Globus pallidus (tissue), 1 donor: ENCODE results near the gene OR10V1.

Experiments used
- DNase-seq: peaks from one replicate; pipeline ENCODE4 v3.0.0-alpha.2; 2015; ENCODE audit warnings: low spot score

Gene OR10V1, protein sequence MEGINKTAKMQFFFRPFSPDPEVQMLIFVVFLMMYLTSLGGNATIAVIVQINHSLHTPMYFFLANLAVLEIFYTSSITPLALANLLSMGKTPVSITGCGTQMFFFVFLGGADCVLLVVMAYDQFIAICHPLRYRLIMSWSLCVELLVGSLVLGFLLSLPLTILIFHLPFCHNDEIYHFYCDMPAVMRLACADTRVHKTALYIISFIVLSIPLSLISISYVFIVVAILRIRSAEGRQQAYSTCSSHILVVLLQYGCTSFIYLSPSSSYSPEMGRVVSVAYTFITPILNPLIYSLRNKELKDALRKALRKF

DNA sequence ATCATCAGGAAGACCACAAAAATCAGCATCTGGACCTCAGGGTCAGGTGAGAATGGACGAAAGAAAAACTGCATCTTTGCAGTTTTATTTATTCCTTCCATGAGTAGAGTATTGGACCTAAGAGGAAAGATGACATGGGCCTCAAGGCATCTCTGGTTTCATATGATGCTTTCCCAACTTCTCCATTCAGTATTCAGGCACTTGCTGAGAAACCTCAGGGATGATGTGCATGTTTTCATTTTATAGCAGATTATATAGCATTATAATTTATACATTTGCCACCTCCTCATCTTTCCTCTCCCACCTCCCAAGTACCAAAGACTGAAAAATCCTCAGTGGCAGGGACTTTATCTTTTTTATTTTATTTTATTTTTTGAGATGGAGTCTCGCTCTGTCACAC, at the start of gene OR10V1:
TSS of gene OR10V1 (minus strand) at position 101 of the 400 bp plus-strand sequence. CDS start at position 101, 0 bp downstream.
- DNase-seq, result no peak

DNA sequence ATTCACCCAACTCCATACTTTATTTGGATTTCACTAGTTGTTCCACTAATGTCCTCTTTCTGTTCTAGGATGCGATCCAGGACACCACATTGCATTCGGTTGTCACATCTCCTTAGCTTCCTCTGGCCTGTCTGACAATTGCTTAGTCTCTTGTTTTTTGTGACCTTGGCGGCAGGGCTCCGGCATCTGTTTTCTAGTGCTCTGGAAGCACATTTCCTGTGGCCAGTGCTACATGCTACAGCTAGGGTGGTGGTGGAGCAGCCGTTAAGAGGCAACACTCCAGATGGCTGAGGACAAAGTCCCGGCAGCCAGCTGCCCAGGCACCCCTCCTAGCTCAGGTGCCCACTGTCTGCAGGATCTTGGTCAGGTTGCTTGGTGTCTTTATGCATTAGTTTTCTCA, 48.3 kb upstream of the OR10V1 start:
- no peak for DNase-seq

DNA sequence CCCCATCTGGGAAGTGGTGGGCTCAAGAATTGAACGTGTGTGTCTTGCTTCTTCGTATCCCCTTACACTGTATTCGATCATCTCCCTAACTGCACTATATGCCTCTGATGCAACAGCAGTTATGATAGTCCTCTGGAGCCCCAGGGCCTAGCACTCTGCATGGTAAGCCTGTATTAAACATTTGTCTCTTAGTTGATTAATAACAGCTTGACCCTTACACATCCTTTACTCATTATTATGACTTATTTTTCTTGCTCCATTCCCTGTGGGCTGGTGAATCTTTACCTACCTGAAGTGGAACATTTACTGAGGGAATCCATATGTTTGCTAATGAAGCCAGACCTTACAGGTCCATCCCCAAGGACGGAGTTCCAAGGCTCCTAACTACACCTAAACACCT, 47.1 kb upstream of the OR10V1 start:
- no peak for DNase-seq

DNA sequence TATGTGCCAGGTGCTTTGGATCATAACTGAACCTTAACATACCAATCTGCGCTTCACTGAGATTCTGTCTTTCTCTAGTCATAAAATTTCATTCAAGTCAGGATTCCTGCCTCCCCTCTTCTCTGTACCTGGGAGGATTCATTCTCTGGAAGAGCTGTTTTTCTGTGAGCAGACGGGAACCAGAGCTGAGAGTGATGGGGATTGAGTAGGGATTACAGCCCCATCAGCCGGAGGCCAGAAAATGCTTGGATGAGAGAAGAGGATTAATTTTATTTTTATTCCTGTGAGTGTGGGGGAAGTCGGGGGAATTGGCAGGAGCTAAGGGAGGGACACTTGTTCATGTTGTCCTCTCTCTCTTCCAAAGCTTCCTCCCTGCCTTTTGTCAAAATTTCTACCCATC, 46.3 kb upstream of the OR10V1 start:
- DNase-seq, result no peak

DNA sequence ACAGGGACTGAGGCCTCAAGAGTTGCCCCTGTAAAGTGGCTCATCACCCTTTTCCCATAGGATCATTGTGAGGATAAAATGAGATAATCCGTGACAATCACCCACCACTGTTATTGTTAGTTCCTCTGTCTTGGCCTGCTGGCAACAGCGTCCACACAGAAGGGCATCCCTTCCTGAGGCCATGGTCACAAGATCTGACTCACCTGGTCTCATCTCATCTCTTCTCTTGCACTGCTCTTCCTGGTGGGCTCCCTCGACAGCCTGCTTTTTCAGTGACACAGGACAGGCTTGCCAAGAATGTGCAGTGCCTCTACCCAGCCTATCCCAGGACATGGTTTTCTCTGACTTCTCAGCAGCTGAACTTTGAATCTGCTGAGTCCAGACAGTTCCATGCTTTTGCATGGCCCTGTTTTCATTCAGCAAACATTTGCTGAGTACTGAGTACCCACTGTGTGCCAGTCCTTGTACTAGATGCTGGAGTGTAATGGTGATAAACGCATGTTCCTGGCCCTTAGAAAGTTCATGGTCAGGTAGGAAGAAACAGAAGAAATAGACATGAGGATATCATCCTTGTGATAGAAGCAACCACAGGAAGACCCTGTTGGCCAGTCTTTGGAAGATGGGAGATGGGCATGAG, 44.9 kb upstream of the OR10V1 start:
- DNase-seq, result no peak

DNA sequence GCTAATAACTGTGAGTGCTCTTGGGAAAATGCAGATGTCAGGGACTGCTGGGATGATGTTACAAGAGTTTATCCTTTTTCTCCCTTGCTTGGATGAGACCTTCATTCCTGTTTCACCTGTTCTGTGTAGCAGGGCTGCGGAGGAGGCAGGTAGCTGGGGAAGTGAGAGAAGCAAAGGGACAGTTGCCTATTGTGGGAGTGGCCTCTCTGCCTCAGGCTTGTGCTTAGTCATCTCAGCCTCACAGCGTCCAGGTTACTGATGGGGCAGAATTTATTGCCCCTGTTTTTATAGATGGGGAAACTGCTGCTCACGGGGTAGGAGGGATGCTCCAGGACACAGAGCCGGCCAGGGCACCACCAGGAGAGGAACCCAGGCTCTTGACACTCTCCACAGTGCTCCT, 43.2 kb upstream of the OR10V1 start:
- DNase-seq, result no peak

DNA sequence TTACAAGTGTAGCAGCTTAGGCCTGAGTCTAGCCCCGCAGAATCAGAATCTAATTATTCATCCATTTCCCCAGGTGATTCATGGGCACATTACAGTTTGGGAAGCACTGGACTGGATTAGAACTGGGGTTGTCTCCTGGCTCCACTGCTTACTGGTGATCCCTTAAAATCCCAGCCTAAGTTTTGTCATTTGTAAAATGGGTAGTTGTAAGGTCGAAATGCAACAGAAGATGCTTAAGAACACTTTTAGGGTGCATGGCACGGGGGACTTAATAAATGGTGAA, 42.9 kb upstream of the OR10V1 start:
- no peak for DNase-seq

DNA sequence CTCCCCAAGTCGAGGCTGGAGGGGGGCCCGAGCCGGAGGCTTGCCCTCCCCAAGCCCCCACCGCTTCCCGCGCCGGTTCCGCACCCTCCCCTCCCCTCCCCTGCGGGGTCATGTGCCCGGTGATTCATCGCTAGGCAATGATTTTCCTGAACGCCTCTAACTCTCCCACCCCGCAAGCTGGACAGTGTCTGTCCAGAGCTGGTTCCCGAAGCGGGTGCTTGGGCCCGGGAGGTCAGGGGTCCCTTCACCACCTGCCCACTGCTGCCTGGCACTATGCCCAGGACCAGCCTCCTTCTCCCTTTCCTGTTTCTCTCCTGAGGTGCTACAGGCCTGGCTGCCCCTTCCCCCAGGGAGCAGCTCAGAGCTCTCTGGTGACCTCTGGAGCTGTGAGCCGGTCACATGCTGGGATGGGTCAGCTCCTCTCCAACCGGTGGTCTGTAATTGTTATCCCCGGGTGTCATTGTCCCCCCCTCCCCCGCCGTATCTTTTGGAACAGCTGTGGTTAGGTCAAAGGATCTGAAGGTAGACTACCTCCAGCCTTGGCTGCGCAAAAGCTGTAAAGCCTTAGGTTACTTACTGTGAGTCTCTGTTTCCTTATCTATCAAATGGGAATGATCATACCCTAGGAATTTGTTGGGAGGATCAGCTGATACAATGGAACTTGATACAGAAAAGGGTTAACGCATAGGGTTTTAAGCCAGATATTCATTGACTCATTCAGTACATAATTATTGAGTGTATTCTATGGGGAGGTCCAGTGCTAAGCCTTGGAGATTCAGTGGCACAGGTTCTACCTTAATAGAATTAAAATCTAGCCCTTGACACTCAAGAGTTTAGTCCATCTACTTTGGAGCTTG, 42.3 kb upstream of the OR10V1 start:
- DNase-seq, result peak; percentile 65

DNA sequence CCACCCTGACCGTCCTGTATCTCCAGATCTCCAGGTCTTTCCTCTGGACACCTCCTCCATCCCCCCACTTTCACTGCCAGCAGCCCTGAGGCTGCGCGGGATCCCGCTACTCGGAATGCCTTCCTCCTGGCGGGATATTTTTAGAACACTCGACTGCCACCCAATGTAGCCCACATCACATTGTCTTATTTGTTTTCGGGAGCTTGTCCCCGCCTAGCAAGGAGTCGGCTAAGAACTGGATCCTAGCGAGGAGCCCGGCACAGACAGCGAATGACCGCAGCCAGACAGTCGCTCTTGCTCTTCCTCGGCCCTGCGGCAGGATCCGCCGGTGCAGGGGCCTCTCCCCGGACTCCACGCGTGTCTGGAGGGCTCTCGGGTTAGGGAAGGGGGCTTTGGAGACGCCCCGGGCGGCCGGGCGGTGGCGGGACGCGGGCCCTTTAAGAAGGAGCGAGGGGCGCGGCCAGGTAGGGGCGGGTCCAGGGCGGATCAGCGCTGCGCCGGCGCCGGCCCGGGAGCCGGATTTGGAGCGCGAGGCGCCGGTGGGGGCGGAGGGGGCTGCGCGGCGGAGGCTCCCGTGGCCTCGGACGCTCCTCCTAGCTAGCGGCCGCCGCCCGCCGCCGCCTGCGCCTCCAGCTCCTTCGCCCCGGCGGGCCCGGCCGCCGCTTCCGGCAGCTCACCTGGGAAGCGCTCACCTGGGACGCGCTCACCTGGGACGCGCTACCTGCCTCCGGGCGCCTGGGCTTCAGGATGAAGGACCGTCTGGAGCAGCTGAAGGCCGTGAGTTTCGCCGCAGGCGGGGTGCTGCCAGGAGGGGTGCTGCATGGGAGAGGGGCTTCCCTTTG, 41.4 kb upstream of the OR10V1 start, which contains the start of gene STX3:
TSS of gene STX3 (plus strand) at position 518 of the 842 bp plus-strand sequence. CDS start at position 748, 230 bp downstream.
- DNase-seq, result peak; percentile 26

DNA sequence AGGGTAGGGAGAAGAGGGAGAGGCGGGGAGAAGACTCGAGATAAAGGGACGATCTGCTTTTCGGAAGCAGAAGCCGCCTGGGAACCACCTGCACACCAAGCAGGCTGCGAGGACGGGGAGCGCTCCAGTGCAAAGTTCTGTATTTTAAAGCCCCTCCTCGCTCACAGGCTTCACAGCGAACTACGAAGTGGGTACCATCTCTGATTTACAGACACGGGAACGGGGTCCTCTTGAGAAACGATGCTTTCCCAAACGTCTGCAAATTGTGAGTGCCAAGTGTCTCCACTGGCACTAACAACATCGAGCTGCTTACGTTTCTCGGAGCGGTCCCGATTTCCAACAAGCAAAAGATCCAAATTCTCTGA, 40.8 kb upstream of the OR10V1 start:
- peak; percentile 27 for DNase-seq

DNA sequence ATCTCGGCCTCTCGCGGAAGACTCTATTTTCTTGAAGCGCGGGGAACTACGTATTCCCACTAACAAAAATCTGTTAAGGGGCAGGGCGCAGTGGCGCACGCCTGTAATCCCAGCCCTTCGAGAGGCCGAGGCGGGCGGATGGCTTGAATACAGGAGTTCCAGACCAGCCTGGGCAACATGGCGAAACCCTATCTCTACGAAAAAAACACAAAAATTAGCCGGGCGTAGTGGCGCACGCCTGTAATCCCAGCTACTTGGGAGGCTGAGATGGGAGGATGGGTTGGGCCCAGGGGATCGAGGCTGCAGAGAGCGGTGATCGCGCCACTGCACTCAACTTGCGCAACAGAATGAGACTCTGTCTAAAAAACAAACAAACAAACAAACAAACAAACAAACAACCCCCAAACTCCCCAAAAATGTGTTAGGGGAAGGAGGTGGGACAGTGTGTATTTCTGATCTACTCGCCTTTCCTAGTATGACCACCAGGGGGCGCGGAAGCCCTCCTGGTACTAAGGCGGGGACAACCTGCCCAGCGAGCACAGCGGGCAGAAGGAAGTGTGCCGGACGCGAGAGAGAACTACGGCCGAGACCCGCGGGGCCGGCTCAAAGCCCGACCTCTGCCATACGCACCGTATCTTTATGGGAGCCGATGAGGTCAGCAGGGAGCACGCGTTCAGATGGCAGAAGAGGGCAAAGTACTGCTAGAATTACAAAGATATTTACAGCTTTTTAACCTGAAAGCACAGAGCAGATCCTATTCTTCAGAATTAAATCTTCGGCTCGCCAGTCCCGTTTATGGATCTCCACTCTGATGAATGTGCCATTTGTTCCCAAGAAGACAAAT, 40.2 kb upstream of the OR10V1 start:
- peak; percentile 81 for DNase-seq

DNA sequence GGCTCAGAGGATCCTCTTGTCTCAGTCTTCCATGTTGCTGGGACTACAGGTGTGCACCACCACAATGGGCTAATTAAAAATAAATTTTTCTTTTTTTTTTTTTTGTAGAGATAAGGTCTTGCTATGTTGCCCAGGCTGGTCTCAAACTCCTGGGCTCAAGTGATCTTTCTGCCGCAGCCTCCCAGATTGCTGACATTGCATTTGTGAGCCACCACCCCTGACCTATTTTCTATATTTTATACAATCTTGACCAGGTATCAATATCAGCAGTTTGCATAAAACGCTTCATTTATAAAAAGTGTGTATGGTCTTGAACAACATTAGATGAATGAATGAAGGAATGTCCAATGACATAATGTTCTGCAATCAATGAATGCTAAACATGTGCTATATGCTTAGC, 32.5 kb upstream of the OR10V1 start:
- DNase-seq, result no peak

DNA sequence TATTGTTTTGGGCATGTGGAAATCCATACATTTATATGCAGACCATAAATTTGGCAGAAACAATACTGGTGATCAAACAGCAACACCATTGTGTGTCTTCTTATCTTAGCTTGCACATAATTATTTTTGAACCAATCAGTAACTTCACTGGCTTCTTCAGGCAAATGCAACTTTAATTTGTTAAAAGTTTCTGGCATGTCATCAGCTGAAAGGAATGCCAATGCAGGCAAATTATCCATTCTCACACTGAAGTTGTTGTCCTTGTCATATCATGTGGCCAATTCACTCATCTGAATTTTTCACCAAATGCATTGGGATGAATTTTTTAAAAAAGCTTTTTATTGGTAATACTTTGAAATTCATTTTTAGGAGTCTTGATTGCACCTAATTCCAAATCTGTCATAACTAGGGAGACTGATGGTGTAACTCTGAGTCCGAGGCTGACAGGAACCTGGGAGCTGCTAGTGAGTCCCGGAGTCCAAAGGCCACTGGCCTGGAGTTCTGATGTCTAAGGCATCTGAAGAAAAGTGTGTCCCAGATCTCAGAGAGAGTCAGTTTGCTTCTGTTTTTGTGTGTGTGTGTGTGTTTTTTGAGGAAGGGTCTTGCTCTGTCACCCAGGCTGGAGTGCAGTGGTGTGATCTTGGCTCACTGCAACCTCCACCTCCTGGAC, 17.4 kb upstream of the OR10V1 start:
- no peak for DNase-seq

DNA sequence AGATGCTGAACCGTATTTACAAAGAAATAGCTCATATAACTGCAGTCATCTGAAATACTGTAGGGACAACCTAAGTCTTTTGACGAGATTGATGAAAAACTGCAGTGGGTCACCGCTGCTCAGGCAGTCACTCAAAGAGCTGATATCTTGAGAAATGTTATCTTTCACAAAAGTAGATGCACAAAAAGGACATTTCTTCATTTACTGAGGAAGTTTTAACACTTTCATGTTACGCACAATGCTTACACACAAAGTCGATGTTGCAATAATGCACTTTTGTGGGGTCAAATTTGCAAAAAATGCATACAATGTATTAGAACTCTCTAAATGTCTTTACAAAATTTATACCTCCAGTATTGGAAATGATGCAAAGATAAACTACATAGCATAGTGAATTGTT, 16.2 kb upstream of the OR10V1 start:
- DNase-seq, result no peak

DNA sequence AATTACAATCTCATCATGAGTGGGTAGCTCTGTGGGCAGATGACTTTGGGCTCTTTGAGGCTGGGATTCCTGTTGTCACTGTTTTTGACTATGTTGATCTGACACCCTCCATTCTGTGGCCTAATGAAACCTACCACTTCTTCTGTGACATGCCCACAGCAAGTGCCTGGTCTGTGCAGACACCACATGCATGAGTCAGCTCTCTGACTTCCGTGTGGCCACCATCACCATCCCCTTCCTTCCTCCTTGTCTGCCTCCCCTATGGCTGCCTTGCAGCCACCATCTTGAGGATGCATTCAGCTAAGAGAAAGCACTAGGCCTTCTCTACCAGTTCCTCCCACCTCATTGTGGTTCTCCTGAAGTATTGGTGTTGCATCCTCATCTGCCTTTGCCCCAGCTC, 15.3 kb upstream of the OR10V1 start:
- no peak for DNase-seq

DNA sequence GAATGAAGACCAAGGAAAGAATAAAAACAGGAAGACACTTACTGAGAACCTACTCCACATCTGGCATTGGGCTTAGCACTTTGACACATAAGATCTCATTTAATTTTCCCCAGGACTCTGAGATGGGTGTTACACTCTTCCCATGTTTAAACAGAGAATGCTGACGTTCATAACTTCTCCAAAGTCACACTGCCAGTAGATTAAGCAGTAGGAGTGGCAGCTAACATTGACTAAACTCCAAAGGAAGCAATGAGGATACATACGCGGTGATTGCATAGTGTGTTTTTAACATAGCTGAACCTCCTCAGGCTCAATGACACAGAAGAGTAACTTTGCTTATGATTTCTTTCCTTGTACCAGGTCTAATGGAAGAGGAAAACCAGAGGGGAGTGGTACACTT, 14.5 kb upstream of the OR10V1 start:
- no peak for DNase-seq

DNA sequence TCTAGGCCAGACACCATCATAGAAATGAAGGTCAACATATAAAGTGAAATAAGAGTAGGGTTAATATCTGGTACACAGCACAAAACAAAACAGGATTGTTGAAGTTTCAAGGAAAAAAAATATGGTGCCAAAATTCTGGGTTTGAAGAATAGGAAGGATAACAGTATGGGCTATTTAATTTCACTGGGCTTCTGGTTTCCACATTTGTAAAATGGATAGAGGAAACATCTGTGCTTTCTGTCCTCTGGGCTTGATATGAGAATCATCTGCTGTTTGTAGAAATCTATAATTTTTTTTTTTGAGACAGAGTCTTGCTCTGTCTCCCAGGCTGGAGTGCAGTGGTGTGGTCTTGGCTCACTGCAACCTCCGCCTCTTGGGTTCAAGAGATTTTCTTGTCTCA, 13.8 kb upstream of the OR10V1 start:
- DNase-seq, result no peak

DNA sequence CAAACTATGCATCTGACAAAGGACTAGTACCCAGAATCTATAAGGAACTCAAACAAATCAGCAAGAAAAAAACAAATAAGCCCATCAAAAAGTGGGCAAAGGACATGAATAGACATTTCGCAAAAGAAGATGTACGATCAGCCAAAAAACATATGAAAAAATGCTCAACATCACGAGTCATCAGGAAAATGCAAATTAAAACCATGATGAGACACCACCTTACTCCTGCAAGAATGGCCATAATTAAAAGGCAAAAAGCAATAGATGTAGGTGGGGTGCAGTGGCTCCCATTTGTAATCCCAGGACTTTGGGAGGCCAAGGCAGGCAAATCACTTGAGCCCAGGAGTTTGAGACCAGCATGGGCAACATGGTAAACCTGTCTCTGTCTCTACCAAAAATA, 10.4 kb upstream of the OR10V1 start:
- no peak for DNase-seq

DNA sequence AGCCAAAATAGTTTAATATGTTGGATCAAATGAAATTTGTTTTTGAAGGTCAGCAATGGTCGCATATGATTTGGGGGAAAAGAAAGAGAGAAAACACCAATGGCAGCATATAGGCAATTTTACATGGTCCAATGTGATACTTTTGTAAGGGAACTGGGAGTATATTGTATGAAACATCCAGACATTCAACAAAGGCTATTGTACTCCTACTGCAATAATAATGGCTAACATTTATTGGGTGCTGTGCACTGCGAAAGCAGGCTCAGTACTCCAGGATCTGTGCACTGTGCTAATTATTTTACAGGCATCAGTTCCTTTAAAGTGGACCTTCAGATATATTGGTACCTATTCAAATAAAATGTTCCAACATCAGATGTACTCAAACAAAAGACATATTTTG, 5.9 kb upstream of the OR10V1 start:
- peak; percentile 49 for DNase-seq

DNA sequence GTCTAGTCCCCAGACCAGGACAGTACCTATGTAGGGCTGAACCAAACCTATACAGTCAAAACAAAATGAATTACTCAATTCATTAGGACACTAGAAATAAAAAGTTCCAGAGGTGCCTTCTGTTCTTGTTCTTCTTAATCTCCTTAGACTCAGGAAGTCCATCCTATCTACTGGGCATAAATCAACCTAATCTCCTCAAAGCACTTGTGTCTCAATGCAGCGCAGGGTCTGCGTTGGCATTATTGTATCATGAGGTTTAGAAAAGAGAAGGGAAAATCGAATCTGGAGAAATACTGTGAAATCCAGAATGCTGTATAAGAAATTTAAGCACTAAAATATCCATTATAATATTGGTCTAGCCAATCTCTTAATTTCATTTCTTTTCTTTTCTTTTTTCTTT, 2.4 kb upstream of the OR10V1 start:
- no peak for DNase-seq
